Measurements from ENCODE around the gene DHRS1.

The DHRS1 gene

DNA sequence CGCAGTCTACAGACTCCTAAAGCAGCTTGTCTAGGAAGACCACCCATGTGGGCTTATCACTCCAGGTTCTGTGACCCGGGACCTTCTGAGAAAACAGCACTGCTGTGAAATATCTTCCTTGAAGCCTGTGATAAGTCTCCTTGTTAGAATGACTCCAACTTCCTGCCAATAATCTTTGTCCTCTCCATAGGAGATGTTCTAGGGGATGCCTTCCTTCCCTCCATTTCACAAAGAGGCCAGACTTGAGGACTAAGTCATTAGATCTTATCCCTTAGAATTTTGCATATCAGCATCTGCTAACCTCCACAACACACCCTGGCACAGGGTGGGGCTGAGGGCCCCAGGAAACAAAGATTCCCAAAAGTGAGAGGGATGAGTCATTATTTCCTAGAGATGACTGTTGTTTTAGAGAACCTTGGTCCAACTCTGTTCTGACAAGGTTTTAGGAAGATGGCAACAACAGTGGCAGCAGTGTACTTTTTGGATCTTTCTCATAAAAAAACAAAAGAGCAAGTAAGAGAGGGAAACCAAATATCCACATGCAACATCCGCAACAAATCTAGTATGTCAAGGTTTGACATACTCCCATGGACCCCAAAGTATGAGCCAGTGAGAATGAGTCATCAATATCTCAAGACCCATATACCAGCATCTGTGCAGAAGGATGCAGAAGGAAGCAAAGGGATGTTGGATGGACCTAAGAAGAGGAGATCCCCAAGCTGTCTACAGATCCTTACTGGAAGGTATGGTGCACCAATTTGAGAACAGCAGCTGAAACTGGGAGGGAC is 17.8 kb upstream of the DHRS1 start:
- Histone ChIP-seq H3K27ac (no peak overlapping the region), H3K4me3 (no peak overlapping the region)
- no peak for TF ChIP-seq CTCF (IDR thresholded peaks at IDR 0.05)
- DNase-seq (ENCODE audit: low spot score), result no peak

GRCh38 chr14:24316597-24316950 is 17.0 kb upstream of the DHRS1 start:
- TF ChIP-seq CTCF (IDR thresholded peaks at IDR 0.05), result no peak
- Histone ChIP-seq H3K27ac (peak overlapping the region in 1 of 2 donors; percentile 65), H3K4me3 (peak overlapping the region; percentile 45)
- no peak for DNase-seq (ENCODE audit: low spot score)

DNA sequence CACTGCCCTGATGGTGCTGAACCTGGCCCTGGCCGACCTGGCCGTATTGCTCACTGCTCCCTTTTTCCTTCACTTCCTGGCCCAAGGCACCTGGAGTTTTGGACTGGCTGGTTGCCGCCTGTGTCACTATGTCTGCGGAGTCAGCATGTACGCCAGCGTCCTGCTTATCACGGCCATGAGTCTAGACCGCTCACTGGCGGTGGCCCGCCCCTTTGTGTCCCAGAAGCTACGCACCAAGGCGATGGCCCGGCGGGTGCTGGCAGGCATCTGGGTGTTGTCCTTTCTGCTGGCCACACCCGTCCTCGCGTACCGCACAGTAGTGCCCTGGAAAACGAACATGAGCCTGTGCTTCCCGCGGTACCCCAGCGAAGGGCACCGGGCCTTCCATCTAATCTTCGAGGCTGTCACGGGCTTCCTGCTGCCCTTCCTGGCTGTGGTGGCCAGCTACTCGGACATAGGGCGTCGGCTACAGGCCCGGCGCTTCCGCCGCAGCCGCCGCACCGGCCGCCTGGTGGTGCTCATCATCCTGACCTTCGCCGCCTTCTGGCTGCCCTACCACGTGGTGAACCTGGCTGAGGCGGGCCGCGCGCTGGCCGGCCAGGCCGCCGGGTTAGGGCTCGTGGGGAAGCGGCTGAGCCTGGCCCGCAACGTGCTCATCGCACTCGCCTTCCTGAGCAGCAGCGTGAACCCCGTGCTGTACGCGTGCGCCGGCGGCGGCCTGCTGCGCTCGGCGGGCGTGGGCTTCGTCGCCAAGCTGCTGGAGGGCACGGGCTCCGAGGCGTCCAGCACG is 16.4 kb upstream of the DHRS1 start:
- Histone ChIP-seq H3K4me3 (peak overlapping the region; percentile 45), H3K27ac (peak overlapping the region in 1 of 2 donors; percentile 65)
- DNase-seq (ENCODE audit: low spot score), result no peak
- no peak for TF ChIP-seq CTCF (IDR thresholded peaks at IDR 0.05)

DNA sequence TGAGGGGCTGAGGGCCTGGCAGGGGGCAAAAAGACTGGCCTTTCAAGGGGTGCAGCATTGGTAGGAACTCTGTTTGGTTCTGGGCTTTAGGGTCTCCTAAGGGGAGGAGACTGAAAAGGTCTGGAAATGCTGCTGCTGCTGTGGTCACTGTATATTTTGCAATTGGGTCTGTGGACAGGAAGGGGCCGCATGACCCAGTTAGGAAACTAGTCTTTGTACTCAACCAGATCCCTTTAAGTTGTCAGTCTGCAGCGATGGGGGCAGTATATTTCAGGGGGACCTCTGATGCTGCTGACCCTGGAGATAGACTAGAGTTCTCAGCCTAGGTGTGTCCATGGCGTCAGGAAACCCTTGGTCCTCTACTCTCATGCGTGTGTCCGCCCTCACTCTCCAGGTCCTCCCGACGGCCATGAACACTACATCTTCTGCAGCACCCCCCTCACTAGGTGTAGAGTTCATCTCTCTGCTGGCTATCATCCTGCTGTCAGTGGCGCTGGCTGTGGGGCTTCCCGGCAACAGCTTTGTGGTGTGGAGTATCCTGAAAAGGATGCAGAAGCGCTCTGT is 15.7 kb upstream of the DHRS1 start:
- no peak for TF ChIP-seq CTCF (IDR thresholded peaks at IDR 0.05)
- peak overlapping the region in 1 of 2 donors; percentile 65 for H3K27ac ChIP-seq
- DNase-seq (ENCODE audit: low spot score), result no peak
- H3K4me3 ChIP-seq, result no peak overlapping the region

DNA sequence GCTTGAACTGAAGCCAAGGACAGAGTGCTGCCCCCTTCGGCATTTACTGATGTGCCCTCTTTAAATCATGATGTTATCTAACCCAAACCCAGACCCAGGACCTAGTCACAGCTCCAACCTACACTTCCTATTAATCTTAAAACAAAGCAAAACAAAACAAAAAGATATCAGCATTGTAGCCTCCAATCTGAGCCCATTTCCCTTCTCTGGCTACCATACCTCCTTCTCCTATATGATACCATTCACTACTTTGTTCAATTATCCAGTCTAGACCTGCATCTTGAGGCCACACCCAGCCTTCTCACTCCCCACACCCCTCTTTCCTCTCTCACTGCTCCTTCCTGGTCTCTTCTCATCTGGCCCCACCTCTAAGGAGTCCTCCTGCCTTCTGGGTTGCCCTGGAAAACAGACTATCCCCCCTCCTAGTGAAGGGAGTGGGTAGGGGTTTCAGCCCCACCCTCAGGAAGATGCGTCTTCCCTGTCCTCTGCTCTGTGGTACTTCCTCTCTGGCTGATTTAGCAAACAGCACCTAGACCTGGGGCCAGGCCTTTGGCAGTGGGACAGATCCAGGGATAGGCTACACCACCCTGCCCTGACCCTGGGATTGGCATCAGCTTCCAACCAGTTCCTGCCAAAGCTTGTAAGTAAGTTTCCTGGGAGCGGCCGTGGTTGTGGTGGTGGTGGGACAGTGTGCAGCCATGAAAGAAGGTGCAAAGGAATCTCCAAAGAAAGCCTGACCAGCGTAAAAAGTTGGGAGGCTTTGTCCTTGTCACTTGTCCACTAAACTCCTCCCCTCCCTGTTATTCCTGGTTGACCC is 15.0 kb upstream of the DHRS1 start:
- Histone ChIP-seq H3K27ac (peak overlapping the region in 1 of 2 donors; percentile 65), H3K4me3 (no peak overlapping the region)
- no peak for TF ChIP-seq CTCF (IDR thresholded peaks at IDR 0.05)
- no peak for DNase-seq (ENCODE audit: low spot score)

DNA sequence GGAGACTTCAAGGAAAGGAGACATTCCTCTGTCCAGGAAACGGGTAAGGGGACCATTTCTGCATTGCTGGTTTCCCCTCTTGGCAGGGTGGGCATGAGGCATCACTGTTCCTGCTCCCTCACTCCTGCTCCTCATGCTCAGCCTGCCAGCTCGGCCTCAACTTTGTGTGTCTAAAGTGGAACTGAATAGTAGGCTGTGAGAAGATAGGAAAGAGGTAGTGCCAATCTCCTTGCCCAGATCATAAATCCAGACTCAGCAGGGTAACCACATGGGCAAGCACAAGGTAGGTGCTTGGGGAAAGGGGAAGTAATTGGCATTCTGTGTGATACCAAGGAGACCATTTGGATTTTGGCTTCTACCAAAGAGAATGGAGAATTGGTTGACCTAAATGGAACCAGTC is 14.3 kb upstream of the DHRS1 start:
- TF ChIP-seq CTCF (IDR thresholded peaks at IDR 0.05), result no peak
- Histone ChIP-seq H3K27ac (peak overlapping the region in 1 of 2 donors; percentile 65), H3K4me3 (no peak overlapping the region)
- DNase-seq (ENCODE audit: low spot score), result no peak
